ENCODE measurements around the gene TSHZ2.
"Not testable (repeated sequence)": the region's sequence is repeated elsewhere in the genome, so short reads cannot be mapped to it uniquely, and the experiment has no call there.

TSHZ2 gene

GRCh38 chr20:53463101-53463972 is 491.2 kb downstream of the TSHZ2 start:
- H3K79me2 ChIP-seq (ENCODE audit: insufficient read depth, low read length) = no peaks in the 10 kb centered on the region

GRCh38 chr20:53466279-53466678 is 494.1 kb downstream of the TSHZ2 start:
- Histone ChIP-seq H2AFZ (ENCODE audit: low read length) (no peak overlapping the region), H3K4me2 (ENCODE audit: low read length) (no peak overlapping the region), H3F3A (ENCODE audit: insufficient read depth, low read length) (no peaks in the 10 kb centered on the region), H3K9ac (ENCODE audit: low read length) (no peak overlapping the region), H3K4me1 (ENCODE audit: insufficient read depth, low read length, severe bottlenecking) (no peaks in the 10 kb centered on the region), H3K36me3 (ENCODE audit: insufficient read depth, low read length) (no peaks in the 10 kb centered on the region), H4K20me1 (ENCODE audit: insufficient read depth, low read length) (no peaks in the 10 kb centered on the region), H3K4me3 (ENCODE audit: low read depth, low read length, poor library complexity, severe bottlenecking) (no peak overlapping the region), H3K79me2 (ENCODE audit: insufficient read depth, low read length) (no peaks in the 10 kb centered on the region), H3K27ac (ENCODE audit: low read depth, low read length, poor library complexity, severe bottlenecking) (no peak overlapping the region), H3K27me3 (ENCODE audit: insufficient read depth, low read length) (no peaks in the 10 kb centered on the region), H3K9me2 (ENCODE audit: low read depth, low read length) (no peaks in the 10 kb centered on the region), H3K9me3 (ENCODE audit: low read length) (no peaks in the 10 kb centered on the region)
- TF ChIP-seq CTCF (IDR thresholded peaks at IDR 0.05; ENCODE audit: low read length) (no peak), EZH2 (IDR thresholded peaks at IDR 0.05; ENCODE audit: borderline replicate concordance, low read length) (no peak)

More at GRCh38 chr20:53463101-53463972, 491.2 kb downstream of the TSHZ2 start:
- Histone ChIP-seq H3K4me1 (ENCODE audit: insufficient read depth, low read length, severe bottlenecking) (no peaks in the 10 kb centered on the region), H3K36me3 (ENCODE audit: insufficient read depth, low read length) (no peaks in the 10 kb centered on the region), H3K4me2 (ENCODE audit: low read length) (no peak overlapping the region), H3K27ac (ENCODE audit: low read depth, low read length, poor library complexity, severe bottlenecking) (no peak overlapping the region), H3K27me3 (ENCODE audit: insufficient read depth, low read length) (no peaks in the 10 kb centered on the region), H2AFZ (ENCODE audit: low read length) (no peak overlapping the region), H3F3A (ENCODE audit: insufficient read depth, low read length) (no peaks in the 10 kb centered on the region), H3K9ac (ENCODE audit: low read length) (no peak overlapping the region), H3K4me3 (ENCODE audit: low read depth, low read length, poor library complexity, severe bottlenecking) (no peak overlapping the region), H3K9me2 (ENCODE audit: low read depth, low read length) (no peaks in the 10 kb centered on the region), H3K9me3 (ENCODE audit: low read length) (no peaks in the 10 kb centered on the region), H4K20me1 (ENCODE audit: insufficient read depth, low read length) (no peaks in the 10 kb centered on the region)
- TF ChIP-seq EZH2 (IDR thresholded peaks at IDR 0.05; ENCODE audit: borderline replicate concordance, low read length) = no peak

GRCh38 chr20:53468587-53468986 is 496.4 kb downstream of the TSHZ2 start:
- Histone ChIP-seq H3F3A (ENCODE audit: insufficient read depth, low read length) (no peaks in the 10 kb centered on the region), H3K4me3 (ENCODE audit: low read depth, low read length, poor library complexity, severe bottlenecking) (no peak overlapping the region), H3K9ac (ENCODE audit: low read length) (no peak overlapping the region), H2AFZ (ENCODE audit: low read length) (no peak overlapping the region), H3K27me3 (ENCODE audit: insufficient read depth, low read length) (no peaks in the 10 kb centered on the region), H3K9me3 (ENCODE audit: low read length) (no peaks in the 10 kb centered on the region), H3K27ac (ENCODE audit: low read depth, low read length, poor library complexity, severe bottlenecking) (no peak overlapping the region), H3K36me3 (ENCODE audit: insufficient read depth, low read length) (no peaks in the 10 kb centered on the region), H4K20me1 (ENCODE audit: insufficient read depth, low read length) (no peaks in the 10 kb centered on the region), H3K79me2 (ENCODE audit: insufficient read depth, low read length) (no peaks in the 10 kb centered on the region), H3K4me1 (ENCODE audit: insufficient read depth, low read length, severe bottlenecking) (no peaks in the 10 kb centered on the region), H3K9me2 (ENCODE audit: low read depth, low read length) (no peaks in the 10 kb centered on the region), H3K4me2 (ENCODE audit: low read length) (no peak overlapping the region)
- no peak for TF ChIP-seq EZH2 (IDR thresholded peaks at IDR 0.05; ENCODE audit: borderline replicate concordance, low read length)
- TF ChIP-seq CTCF (IDR thresholded peaks at IDR 0.05; ENCODE audit: low read length) = no peak

- H3K27me3 ChIP-seq (ENCODE audit: insufficient read depth, low read length); H3K9me2 ChIP-seq (ENCODE audit: low read depth, low read length); H2AFZ ChIP-seq (ENCODE audit: low read length); H3K27ac ChIP-seq (ENCODE audit: low read depth, low read length, poor library complexity, severe bottlenecking); H3K36me3 ChIP-seq (ENCODE audit: insufficient read depth, low read length); H3K9ac ChIP-seq (ENCODE audit: low read length); H3K4me3 ChIP-seq (ENCODE audit: low read depth, low read length, poor library complexity, severe bottlenecking); H3K9me3 ChIP-seq (ENCODE audit: low read length); H3K4me2 ChIP-seq (ENCODE audit: low read length); H3K4me1 ChIP-seq (ENCODE audit: insufficient read depth, low read length, severe bottlenecking); H4K20me1 ChIP-seq (ENCODE audit: insufficient read depth, low read length); H3K79me2 ChIP-seq (ENCODE audit: insufficient read depth, low read length); H3F3A ChIP-seq (ENCODE audit: insufficient read depth, low read length): not testable (repeated sequence)
These were observed 500.7 kb downstream of the TSHZ2 start for GRCh38 chr20:53472859-53473258.

Measured in OCI-LY1 (cell line).